GM19043 (cell line): ENCODE data around the gene PNPLA6.

ENCODE experiments used
- ATAC-seq: cut with Tn5 transposase; IDR thresholded peaks from one replicate; pipeline ENCODE4 v1.9.1; 2021; ENCODE audit warnings: low read depth; ENCODE audit not compliant: unreplicated experiment

Gene PNPLA6

GRCh38 chr19:7595466-7596133 lies 60.1 kb downstream of the PNPLA6 start, which contains the start of gene CAMSAP3:
Gene CAMSAP3, plus strand, starts transcription at chr19:7595863. Its CDS starts 140 bp downstream, at chr19:7596003.
- no peak for ATAC-seq

GRCh38 chr19:7596211-7596937 lies 60.9 kb downstream of the PNPLA6 start:
- ATAC-seq, result no peak

DNA sequence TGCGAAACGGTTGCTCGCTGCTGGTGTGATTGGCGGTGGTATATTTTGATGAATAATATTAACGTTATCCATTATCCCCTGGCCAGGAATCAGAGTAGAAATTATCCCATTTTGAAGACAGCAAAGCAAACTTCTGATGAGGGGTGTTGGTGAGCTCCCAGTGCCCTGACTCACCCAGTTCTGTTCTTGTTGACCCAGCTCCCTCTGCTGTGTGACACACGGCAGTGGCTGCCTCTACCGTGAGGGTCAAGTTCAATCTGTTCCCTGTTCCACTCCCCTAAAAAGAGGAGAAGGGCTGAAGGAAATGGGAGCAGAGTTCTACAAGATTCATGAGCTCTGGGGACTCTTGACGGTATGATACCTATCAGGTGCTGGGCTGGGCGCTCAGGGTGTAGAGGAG lies 62.2 kb downstream of the PNPLA6 start:
- no peak for ATAC-seq

- no peak for ATAC-seq
Measured at GRCh38 chr19:7598180-7598579, 62.7 kb downstream of the PNPLA6 start.

- no peak for ATAC-seq
Measured at GRCh38 chr19:7600721-7601120, 65.2 kb downstream of the PNPLA6 start.

- no peak for ATAC-seq
Measured at GRCh38 chr19:7602240-7602934, 66.9 kb downstream of the PNPLA6 start.

- ATAC-seq, result no peak
Measured at GRCh38 chr19:7602935-7603497, 67.5 kb downstream of the PNPLA6 start.

DNA sequence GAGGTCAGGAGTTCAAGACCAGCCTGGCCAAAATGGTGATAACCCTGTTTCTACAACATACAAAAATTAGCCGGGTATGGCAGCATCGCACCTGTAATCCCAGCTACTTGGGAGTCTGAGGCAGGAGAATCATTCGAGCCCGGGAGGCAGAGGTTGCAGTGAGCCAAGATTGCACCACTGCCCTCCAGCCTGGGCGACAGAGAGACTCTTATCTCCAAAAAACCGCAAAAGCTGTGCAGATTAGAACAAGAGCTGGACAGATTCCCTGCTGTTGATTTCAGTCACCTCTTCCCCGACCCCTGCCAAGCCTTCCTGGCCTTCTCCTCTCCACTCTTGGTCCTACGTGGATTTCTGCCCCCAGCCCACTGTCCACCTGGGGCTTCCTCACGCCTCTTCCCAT lies 68.4 kb downstream of the PNPLA6 start:
- no peak for ATAC-seq

- no peak for ATAC-seq
Measured at GRCh38 chr19:7605490-7606222, 70.1 kb downstream of the PNPLA6 start.

GRCh38 chr19:7606289-7606688 lies 70.8 kb downstream of the PNPLA6 start:
- ATAC-seq, result no peak

GRCh38 chr19:7607212-7607873 lies 71.8 kb downstream of the PNPLA6 start:
- no peak for ATAC-seq

- no peak for ATAC-seq
Measured at GRCh38 chr19:7607874-7608560, 72.5 kb downstream of the PNPLA6 start.

DNA sequence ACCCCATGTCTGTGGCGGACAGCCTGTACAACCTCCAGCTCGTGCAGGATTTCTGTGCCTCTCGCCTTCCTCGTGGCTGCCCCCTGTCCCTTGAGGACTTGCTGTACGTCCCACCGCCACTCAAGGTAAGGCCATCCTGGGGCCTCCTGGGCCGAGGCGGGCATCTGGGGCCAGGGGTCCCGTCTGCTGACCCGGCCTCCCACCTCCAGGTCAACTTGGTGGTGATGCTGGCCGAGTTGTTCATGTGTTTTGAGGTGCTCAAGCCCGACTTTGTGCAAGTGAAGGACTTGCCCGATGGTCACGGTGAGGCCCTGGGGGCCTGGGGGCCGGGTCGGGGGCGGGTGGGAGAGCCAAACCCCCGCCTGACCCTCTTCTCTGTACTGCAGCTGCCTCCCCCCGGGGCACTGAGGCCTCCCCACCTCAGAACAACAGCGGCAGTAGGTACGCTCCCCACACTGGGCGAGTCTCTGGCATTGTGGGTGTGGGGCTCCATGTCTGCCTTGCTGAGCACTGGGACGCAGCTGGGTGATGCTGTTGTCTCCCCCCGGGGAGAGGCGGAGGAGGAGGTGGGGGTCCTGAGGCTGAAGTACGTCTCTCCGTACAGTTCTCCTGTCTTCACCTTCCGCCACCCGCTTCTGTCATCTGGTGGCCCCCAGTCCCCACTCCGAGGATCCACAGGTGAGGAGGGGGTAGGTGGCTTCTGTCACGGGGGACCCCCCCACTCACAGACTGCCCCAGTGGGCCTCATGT lies 75.1 kb downstream of the PNPLA6 start:
- no peak for ATAC-seq
